HEK293T (cell line): ENCODE measurements around the gene KCNJ4.
"Not testable (repeated sequence)": the region's sequence is repeated elsewhere in the genome, so short reads cannot be mapped to it uniquely, and the experiment has no call there.

Experiments used
- CTCF ChIA-PET: fragments of 350-600 bp; formaldehyde crosslinking; extraction: SDS; loops from one replicate; lab custom pipeline; 2021; ENCODE audit warnings: antibody characterized with exemption, inconsistent platforms; lab: Yijun Ruan, JAX
- POLR2A ChIA-PET: fragments of 350-600 bp; formaldehyde crosslinking; extraction: SDS; loops from one replicate; lab custom pipeline; 2020; ENCODE audit warnings: antibody characterized with exemption, inconsistent platforms; lab: Yijun Ruan, JAX
- DNase-seq: peaks from one replicate; pipeline ENCODE4 v3.0.0; 2012; ENCODE audit warnings: mixed read lengths; ENCODE audit errors: extremely low spot score
- ARNT ChIP-seq: fragments of 450-650 bp; IDR thresholded peaks from 2 replicates; pipeline ENCODE4 v1.6.1; 2017; ENCODE audit warnings: mild to moderate bottlenecking
- BHLHE40 ChIP-seq: fragments of 450-650 bp; IDR thresholded peaks from 2 replicates; pipeline ENCODE4 v1.6.1; 2016; ENCODE audit warnings: mild to moderate bottlenecking, moderate library complexity, borderline replicate concordance
- CTBP1 ChIP-seq: fragments of 450-650 bp; IDR thresholded peaks from 2 replicates; pipeline ENCODE4 v1.6.1; 2016; ENCODE audit warnings: borderline replicate concordance
- ELF4 ChIP-seq: fragments of 450-650 bp; IDR thresholded peaks from 2 replicates; pipeline ENCODE4 v1.6.1; 2017; ENCODE audit warnings: antibody characterized with exemption
- FOXA1 ChIP-seq: fragments of 450-650 bp; IDR thresholded peaks from 2 replicates; pipeline ENCODE4 v1.6.1; 2016; ENCODE audit warnings: mild to moderate bottlenecking
- FOXK2 ChIP-seq: fragments of 450-650 bp; IDR thresholded peaks from 2 replicates; pipeline ENCODE4 v1.6.1; 2016; ENCODE audit warnings: mild to moderate bottlenecking
- FOXM1 ChIP-seq: fragments of 450-650 bp; IDR thresholded peaks from 2 replicates; pipeline ENCODE4 v1.6.1; 2017; ENCODE audit warnings: mild to moderate bottlenecking, borderline replicate concordance
- HDGF ChIP-seq: fragments of 450-650 bp; IDR thresholded peaks from 2 replicates; pipeline ENCODE4 v1.6.1; 2017; ENCODE audit warnings: antibody characterized with exemption, borderline replicate concordance
- L3MBTL2 ChIP-seq: fragments of 450-650 bp; conservative IDR thresholded peaks from 2 replicates; pipeline ENCODE4 v1.6.1; 2016; ENCODE audit warnings: mild to moderate bottlenecking
- LEF1 ChIP-seq: fragments of 450-650 bp; IDR thresholded peaks from 2 replicates; pipeline ENCODE4 v1.6.1; 2017; ENCODE audit warnings: mild to moderate bottlenecking, borderline replicate concordance
- NFRKB ChIP-seq: fragments of 450-650 bp; IDR thresholded peaks from 2 replicates; pipeline ENCODE4 v1.6.1; 2016; ENCODE audit warnings: mild to moderate bottlenecking, moderate library complexity
- SP1 ChIP-seq: fragments of 450-650 bp; IDR thresholded peaks from 2 replicates; pipeline ENCODE4 v1.6.1; 2017
- SUZ12 ChIP-seq: fragments of 450-650 bp; IDR thresholded peaks from 2 replicates; pipeline ENCODE4 v1.6.1; 2016; ENCODE audit warnings: mild to moderate bottlenecking
- TARDBP ChIP-seq: fragments of 450-650 bp; IDR thresholded peaks from 2 replicates; pipeline ENCODE4 v1.6.1; 2016
- ZNF384 ChIP-seq: fragments of 450-650 bp; IDR thresholded peaks from 2 replicates; pipeline ENCODE4 v1.6.1; 2016
- TF ChIP-seq, protein P1 (sequence below): fragments of 450-650 bp; IDR thresholded peaks from 2 replicates; pipeline ENCODE4 v1.6.1; 2016

KCNJ4 gene

DNA sequence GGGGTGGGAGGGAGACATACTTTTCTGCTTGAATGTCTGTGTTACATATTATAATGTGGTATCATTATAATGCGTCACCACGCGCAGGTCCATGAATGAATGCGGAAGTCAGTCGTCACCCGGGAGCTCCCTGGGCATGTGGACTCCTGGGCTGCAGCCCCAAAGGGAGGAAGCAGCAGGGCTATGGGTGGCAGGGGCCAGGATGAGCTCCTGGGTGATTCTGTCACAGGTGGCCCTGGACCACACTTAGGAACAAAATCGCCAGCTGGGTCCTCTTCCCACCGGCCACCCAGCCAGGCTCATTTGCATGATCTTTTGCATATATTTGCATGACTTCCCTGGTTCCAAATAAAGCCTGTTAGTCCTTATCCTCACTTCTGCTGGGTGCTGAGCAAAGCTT lies 51.2 kb downstream of the KCNJ4 start:
- TF ChIP-seq LEF1 (no peak), NFRKB (no peak), FOXK2 (no peak), ELF4 (no peak), L3MBTL2 (no peak), FOXA1 (no peak), TARDBP (no peak), SUZ12 (no peak), HDGF (no peak), ZNF384 (no peak), SP1 (no peak), BHLHE40 (no peak), CTBP1 (no peak), ARNT (no peak), FOXM1 (no peak)
- TF ChIP-seq, protein P1, sequence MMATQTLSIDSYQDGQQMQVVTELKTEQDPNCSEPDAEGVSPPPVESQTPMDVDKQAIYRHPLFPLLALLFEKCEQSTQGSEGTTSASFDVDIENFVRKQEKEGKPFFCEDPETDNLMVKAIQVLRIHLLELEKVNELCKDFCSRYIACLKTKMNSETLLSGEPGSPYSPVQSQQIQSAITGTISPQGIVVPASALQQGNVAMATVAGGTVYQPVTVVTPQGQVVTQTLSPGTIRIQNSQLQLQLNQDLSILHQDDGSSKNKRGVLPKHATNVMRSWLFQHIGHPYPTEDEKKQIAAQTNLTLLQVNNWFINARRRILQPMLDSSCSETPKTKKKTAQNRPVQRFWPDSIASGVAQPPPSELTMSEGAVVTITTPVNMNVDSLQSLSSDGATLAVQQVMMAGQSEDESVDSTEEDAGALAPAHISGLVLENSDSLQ: no peak
- DNase-seq: peak; percentile 16
- ChIA-PET CTCF (no interaction called here), POLR2A (interaction anchor here (0.6 to 0.8 kb wide), 2 partner anchors 11 to 16 kb away, joined by 3 to 5 read pairs; no protein-coding TSS in a partner anchor)

- peak; percentile 11 for DNase-seq
- ChIA-PET POLR2A (interaction anchor here (1.1 to 2.7 kb wide), 2 partner anchors 19 to 168 kb away, joined by 4 to 10 read pairs; partner anchors contain the start of gene DMC1), CTCF (interaction anchor here (1.1 to 1.8 kb wide), 2 partner anchors 9 to 11 kb away, joined by 3 to 10 read pairs; no protein-coding TSS in a partner anchor)
- TF ChIP-seq L3MBTL2: no peak
- TF ChIP-seq FOXA1: no peak
- TF ChIP-seq BHLHE40: no peak
- TF ChIP-seq ARNT: no peak
- no peak for TF ChIP-seq SP1
- no peak for TF ChIP-seq ZNF384
- no peak for TF ChIP-seq TARDBP
- TF ChIP-seq, protein P1: no peak
- no peak for TF ChIP-seq LEF1
- no peak for TF ChIP-seq HDGF
- TF ChIP-seq CTBP1: no peak
- TF ChIP-seq ELF4: no peak
- TF ChIP-seq NFRKB: no peak
- TF ChIP-seq FOXK2: no peak
- no peak for TF ChIP-seq SUZ12
- TF ChIP-seq FOXM1: no peak
Measured at GRCh38 chr22:38402204-38402603, 52.8 kb downstream of the KCNJ4 start.

GRCh38 chr22:38401336-38402084 lies 53.5 kb downstream of the KCNJ4 start:
- POLR2A ChIA-PET: interaction anchor here (1.1 to 2.7 kb wide), 4 partner anchors 19 to 200 kb away, joined by 3 to 10 read pairs (median 4); partner anchors contain the start of genes DMC1 and MAFF
- CTCF ChIA-PET: interaction anchor here (0.5 to 1.8 kb wide), 4 partner anchors 10 to 536 kb away, joined by 3 to 10 read pairs (median 4); no protein-coding TSS in a partner anchor
- DNase-seq: peak; percentile 33

GRCh38 chr22:38400256-38400655 lies 54.7 kb downstream of the KCNJ4 start:
- POLR2A ChIA-PET: interaction anchor here (1.4 kb wide), 1 partner anchor 199 kb away, joined by 3 read pairs; the partner anchor contains the start of gene MAFF
- DNase-seq, CTCF ChIA-PET: not testable (repeated sequence)

More at GRCh38 chr22:38401336-38402084, 53.5 kb downstream of the KCNJ4 start:
- no peak for TF ChIP-seq ARNT
- TF ChIP-seq TARDBP: no peak
- TF ChIP-seq FOXM1: no peak
- no peak for TF ChIP-seq SP1
- TF ChIP-seq NFRKB: no peak
- TF ChIP-seq FOXK2: no peak

- TF ChIP-seq FOXM1 (peak; percentile 94), TARDBP (no peak), ELF4 (no peak), L3MBTL2 (no peak), BHLHE40 (no peak)
- POLR2A ChIA-PET: interaction anchor here (0.6 to 1.9 kb wide), 15 partner anchors 10 to 198 kb away, joined by 3 to 14 read pairs (median 4); partner anchors contain the start of genes CSNK1E and KDELR3
- peak; percentile 95 for DNase-seq
- CTCF ChIA-PET: interaction anchor here (0.5 to 1.2 kb wide), 3 partner anchors 15 to 195 kb away, joined by 3 to 4 read pairs (median 3); no protein-coding TSS in a partner anchor
Measured at GRCh38 chr22:38398609-38399461, 56.2 kb downstream of the KCNJ4 start.

DNA sequence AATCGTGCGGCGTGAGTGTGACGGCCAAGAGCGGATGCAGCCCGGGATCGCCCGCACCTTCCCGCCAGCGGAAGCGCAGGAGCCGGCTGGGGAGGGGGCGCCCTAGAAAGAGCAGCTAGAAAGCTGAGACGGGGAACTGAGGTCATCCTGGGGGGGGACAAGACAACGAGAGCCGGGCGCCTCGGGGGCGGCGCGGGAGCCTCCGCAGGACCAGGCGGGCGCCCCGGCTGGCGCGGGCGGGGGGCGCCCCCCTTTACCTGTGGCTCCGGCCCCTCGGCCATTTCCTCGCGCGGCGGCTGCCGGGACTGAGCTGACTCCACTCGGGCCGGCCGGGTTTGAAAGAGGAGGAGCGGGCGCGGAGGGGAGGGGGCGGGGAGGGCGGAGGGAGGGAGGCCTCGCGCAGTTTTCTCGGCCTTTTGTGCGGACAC lies 56.8 kb downstream of the KCNJ4 start:
- ChIA-PET CTCF (interaction anchor here (0.6 to 1.2 kb wide), 2 partner anchors 15 to 17 kb away, joined by 3 to 4 read pairs; no protein-coding TSS in a partner anchor), POLR2A (interaction anchor here (0.6 to 1.9 kb wide), 14 partner anchors 11 to 197 kb away, joined by 3 to 14 read pairs (median 4); partner anchors contain the start of genes CSNK1E and KDELR3)
- TF ChIP-seq FOXM1: peak; percentile 71; the same call in 1 of the 2 replicates
- DNase-seq: peak; percentile 80
